GM18511 (cell line): Measurements from ENCODE around the gene SH3D19.
"Not testable (repeated sequence)": the region's sequence is repeated elsewhere in the genome, so short reads cannot be mapped to it uniquely, and the experiment has no call there.

Experiments used
- ATAC-seq: cut with Tn5 transposase; IDR thresholded peaks from one replicate; pipeline ENCODE4 v1.9.1; 2021; ENCODE audit warnings: mild to moderate bottlenecking, moderate library complexity; ENCODE audit not compliant: unreplicated experiment

The SH3D19 gene

GRCh38 chr4:151236036-151236435, 89.4 kb downstream of the SH3D19 start:
- no peak for ATAC-seq

DNA sequence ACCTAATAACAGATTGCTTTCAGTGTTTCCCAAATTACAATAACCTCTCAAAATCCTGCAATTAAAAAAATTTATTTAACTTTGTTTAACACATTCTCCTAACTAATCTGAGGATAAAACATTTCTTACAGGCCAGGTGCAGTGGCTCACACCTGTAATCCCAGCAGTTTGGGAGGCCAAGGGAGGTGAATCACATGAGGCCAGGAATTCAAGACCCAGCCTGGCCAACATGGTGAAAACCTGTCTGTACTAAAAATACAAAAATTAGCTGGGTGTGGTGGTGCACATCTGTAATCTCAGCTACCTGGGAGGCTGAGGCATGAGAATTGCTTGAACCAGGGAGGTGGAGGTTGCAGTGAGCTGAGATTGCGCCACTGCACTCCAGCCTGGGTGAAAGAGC, 90.0 kb downstream of the SH3D19 start:
- ATAC-seq, result not testable (repeated sequence)

GRCh38 chr4:151233600-151233999, 91.8 kb downstream of the SH3D19 start:
- ATAC-seq, result no peak

- no peak for ATAC-seq
These were observed 93.3 kb downstream of the SH3D19 start for GRCh38 chr4:151231915-151232595.

DNA sequence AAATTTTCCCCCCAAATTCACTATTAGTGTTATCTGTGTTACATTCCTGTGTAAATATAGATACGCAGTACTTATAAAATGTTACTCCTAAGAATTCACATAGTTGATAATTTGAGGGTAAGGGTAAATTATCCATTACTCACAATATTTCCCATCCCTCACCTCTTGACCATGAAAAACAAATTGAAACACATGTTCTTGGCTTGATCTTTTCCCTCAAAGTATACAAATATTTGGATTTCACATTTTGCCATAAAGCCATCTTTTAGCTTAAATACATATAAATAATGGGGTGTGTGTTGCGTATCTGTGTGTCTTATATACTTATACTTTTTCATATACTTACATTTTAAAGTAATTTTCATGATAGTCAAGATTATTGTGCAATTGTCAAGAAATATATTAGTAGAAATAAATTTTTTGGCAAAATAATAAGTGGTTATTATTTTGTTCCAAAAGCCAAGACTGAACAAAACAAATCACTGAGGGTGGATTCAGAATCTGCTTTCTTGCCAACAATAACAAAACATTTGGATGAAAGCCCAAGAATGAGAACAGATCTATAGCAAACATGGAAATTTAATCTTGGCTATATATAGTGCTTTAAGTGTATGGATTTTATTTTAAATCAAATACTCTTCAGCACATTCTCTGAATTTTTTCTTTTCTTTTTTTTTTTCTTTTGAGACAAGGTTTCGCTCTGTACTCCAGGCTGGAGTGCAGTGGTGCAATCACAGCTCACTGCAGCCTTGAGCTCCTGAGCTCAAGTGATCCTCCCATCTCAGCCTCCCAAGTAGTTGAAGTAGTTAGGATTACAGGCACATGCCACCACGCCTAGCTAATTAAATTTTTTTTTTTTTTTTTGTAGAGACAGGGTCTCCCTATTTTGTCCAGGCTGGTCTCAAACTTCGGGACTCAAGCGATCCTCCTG, 97.0 kb downstream of the SH3D19 start:
- no peak for ATAC-seq

DNA sequence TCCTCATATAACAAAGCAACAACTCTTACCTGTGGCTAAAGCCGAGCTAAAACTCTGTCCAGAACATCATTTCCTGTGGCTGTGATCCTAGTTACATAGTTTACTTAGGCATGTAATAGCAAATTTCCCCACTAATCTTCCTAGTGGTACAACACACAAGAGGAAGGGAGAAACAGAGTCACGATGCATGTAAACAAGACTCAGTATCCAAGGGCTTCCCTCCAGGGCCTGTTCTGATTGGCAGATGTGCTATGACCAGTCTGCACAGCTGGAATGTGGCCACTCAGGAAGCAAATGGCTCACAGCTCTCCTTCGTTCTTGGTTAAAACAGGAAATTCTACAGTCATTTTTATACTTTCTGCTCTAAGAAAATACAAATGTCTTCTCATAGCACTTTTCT, 97.7 kb downstream of the SH3D19 start:
- no peak for ATAC-seq

GRCh38 chr4:151227172-151227571, 98.2 kb downstream of the SH3D19 start:
- no peak for ATAC-seq

DNA sequence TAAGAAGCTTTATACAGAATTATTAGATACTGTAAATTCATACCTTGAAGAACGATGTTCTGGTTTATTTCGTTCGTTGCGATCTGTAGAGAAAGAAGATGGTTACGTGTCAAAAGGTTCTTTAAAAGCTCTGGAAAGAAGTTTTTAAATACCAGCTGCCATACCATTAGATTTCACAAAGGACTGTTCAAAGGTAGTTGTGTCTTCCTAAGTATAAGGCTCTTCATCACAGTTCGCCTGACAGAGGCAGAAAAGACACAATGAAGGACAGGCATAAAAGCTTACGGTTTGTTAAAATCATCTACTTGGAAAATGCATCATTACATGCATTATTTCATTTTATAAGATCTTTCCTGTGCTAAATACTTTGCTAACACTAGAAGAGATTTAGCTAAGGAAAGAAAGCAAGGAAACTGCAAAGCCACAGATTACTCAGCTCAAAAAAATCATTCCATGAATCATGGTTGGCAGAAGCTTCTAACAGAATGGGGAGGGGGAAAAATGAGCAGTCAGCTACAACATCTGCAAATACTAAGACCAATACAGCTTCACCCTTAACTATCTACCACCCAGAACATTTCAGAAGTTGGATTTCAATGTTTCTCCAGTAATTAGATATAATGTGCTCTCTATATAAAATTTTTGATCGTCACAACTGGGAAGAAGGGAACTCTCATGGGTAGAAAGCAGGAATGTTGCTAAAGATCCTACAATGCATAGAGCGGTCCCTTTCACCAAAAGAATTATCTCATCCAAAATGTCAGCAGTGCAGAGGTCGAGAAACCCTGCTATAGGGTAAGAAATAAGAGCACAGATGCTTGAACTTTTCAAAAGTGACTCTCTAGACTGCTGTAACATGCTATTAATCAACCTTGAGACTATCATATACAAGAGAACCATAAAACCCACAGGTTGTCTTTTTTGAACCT, 99.1 kb downstream of the SH3D19 start:
- no peak for ATAC-seq

DNA sequence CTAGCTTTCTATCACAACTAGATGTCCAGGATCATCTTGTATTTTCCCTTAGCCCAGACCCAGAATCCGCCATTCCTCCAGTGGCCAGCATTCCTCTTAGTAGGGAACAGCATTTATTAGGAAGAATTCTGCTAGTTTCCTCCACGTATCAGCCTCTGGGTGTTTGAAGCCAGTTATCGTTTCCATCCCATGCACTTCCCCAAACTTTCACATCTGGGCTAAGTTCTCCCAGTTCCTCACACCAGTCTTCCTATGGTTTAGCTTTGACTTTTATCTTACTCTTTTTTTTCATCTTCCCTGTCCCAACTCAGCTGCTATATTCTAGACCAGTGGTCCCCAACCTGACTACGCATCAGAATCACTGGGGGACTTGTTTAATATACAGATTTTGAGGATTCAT, 101.9 kb downstream of the SH3D19 start:
- no peak for ATAC-seq

GRCh38 chr4:151219948-151220347, 105.5 kb downstream of the SH3D19 start:
- no peak for ATAC-seq

DNA sequence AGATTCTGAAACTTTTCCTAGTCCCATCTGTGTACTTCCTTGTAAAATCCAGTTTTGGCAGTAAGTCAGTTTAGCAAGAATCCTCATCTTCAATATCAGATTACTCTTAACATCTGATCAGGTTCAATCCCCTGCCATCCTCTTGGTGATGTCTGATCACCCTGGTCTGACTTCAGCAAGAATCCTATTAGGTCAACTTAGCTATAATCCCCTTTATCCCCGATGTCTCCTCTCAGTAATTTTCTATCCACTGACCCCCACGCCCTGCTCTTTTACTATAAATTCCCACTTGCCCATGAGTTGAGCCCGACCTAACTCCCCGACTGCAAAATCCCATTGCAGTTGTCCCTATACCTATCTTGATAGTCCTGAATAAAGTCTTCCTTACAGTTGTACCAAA, 106.3 kb downstream of the SH3D19 start:
- ATAC-seq, result no peak

DNA sequence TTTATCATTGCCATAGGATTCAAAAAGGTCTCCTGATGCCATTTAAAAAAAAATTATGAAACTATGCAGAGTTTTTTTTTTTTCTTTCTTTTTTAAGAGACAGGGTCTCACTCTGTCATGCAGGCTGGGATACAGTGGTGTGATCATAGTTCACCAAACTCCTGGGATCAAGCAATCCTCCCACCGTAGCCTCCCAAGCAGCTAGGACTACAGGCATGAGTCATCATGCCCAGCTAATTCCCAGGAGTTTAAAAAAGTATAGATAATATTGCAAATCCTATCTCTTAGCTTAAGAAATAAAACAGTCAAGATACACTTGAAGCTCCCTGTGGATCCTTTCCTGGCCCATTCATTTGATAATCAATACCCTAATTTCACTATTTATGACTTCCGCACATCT, 107.1 kb downstream of the SH3D19 start:
- ATAC-seq, result no peak

DNA sequence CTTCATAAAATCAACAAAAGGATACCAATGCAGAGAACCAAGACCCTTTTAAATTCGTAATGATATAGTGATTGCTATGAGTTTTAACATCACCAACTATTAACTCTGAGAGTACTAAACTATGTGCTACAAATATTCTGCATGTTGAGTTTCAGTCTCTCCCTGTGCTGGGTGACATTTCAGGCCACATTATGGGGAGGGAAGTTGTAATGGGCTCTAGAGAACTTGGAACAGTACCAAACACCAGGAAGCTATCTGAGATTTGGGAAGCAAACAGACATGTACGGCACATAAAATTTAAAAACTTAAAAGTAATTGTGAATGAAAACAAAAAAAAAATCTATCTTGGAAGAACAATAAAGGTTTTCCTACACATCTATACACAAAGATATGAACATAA, 108.1 kb downstream of the SH3D19 start:
- no peak for ATAC-seq

- no peak for ATAC-seq
These were observed 110.1 kb downstream of the SH3D19 start for GRCh38 chr4:151215295-151215694.

GRCh38 chr4:151207868-151208267, 117.5 kb downstream of the SH3D19 start:
- no peak for ATAC-seq

DNA sequence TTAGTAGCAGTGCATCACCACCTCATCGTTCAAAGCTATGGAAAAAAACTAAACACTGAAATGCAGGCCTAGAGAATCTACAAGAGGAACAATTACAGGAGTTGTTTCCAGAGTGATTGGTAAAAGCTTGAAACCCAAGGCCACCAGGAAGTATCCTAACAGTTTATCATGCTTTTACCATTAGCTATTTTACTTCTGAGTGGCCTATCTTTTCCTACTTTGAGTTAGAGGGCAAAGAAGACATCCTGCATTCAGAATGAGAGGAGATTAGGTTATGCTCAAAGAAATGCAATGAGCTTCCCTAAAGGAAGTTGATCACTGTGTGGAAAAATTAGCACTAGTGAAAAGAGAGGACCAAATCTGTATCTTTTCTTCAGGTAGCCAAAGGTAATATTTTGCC, 118.2 kb downstream of the SH3D19 start:
- no peak for ATAC-seq

DNA sequence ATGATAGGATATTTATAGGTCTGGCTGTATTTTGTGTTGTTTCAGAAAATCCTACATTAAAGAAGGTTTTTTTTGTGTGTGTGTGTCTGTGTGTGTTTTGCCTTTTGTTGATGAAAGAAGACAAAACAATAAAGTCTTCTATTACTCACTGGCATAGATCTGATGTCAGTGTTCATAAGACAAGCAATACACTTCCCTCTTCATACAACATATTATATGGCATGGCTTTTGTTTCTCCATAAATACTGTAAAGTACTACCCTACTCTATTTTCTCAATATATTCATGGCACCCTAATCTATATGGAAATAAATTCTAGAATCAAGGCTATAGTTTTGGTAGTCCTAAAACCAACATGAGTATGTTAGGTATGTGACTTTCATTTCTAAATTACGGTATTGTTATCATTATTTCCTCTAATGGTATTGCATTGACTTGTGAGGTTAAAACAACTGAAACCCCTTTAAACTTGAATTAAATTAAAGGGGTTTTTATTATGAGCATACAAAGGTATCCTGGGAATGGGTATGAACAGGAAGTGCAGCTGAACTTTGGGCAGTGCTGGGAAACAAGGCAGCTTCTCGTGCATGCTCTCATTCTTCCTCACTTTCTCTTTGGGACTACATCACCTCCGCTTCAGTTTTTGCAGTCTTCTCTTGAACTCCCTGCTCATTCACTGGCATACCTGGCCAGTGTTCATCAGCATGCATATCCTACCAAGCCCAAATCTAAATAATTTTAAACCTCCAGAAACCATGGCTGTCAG, 119.0 kb downstream of the SH3D19 start:
- ATAC-seq, result no peak

DNA sequence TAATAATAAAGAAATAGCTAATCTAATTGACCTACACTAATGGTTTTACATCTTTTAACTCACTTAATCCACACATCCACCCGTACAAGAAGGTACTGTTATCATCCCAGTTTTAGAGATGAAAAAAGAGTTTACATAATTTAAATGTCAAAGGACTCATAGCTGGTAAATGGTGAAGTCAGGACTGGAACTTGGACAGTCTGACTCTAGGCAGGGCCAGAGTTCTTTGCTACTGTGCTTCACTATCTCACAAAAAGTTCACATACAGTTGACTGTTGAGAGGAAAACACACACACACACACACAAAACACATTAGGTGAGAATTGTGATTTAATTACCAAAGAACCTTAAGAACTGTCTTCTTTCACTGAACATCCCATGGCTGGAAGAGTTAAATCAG, 119.7 kb downstream of the SH3D19 start:
- ATAC-seq, result no peak

- ATAC-seq, result no peak
These were observed 120.4 kb downstream of the SH3D19 start for GRCh38 chr4:151204925-151205524.

- no peak for ATAC-seq
These were observed 122.5 kb downstream of the SH3D19 start for GRCh38 chr4:151202851-151203455.
